B cell (primary cell): ENCODE data around the gene ISG15. TPM values are rescaled to one million over a fixed set of nuclear protein-coding genes. Genes with fewer than 3 reads are reported as not detected.
"Not testable (repeated sequence)": the region's sequence is repeated elsewhere in the genome, so short reads cannot be mapped to it uniquely, and the experiment has no call there.

Experiments
- ATAC-seq: fragments of 200-7000 bp; cut with Tn5 transposase; one replicate; pipeline ENCODE4 v1.10.0; 2021; ENCODE audit warnings: low read depth, mild to moderate bottlenecking, moderate number of reproducible peaks, moderate library complexity
- CTCF ChIA-PET: fragments of 350-600 bp; sonication (Branson Sonifier 250); formaldehyde crosslinking; loops from one replicate; lab custom pipeline; 2021; ENCODE audit warnings: antibody characterized with exemption, inconsistent platforms; lab: Charles Lee
- POLR2A ChIA-PET: fragments of 350-600 bp; sonication (Branson Sonifier 250); formaldehyde crosslinking; loops from one replicate; lab custom pipeline; 2021; ENCODE audit warnings: antibody characterized with exemption; lab: Charles Lee
- DNase-seq: peaks from one replicate; pipeline ENCODE4 v3.0.0; 2013
- H2AFZ ChIP-seq: 2 replicates; pipeline ENCODE4 v1.6.1; 2012; ENCODE audit warnings: mild to moderate bottlenecking, low read depth, low read length; ENCODE audit not compliant: insufficient read depth, poor library complexity, severe bottlenecking
- H3K27ac ChIP-seq, 2 donors: 1 replicate in 1 of 2; 2 replicates in 1 of 2; pipeline ENCODE4 v1.5.1; 2012 to 2013; ENCODE audit warnings: low read length in 2 of 2, mild to moderate bottlenecking in 2 of 2, moderate library complexity in 1 of 2
- H3K27me3 ChIP-seq, 4 experiments: fragments of 200-600 bp in 1 of 4; sonication (generic) in 1 of 4; replicated peaks in 1 of 4; 1 replicate in 2 of 4; 2 replicates in 2 of 4; pipeline versions ENCODE4 v1.6.1 to v1.7.0; 2013 to 2016; ENCODE audit warnings: low read length in 3 of 4, mild to moderate bottlenecking in 2 of 4, mixed read lengths in 1 of 4, moderate library complexity in 1 of 4; ENCODE audit not compliant: insufficient read depth in 4 of 4, control insufficient read depth in 3 of 4; ENCODE audit errors: control extremely low read depth in 1 of 4
- H3K36me3 ChIP-seq, 2 experiments: replicated peaks in 1 of 2; 1 replicate in 1 of 2; 2 replicates in 1 of 2; pipeline versions ENCODE4 v1.6.1 to v1.7.1; 2013; ENCODE audit warnings: low read length in 1 of 2; ENCODE audit not compliant: insufficient read depth in 2 of 2, control insufficient read depth in 1 of 2; ENCODE audit errors: control extremely low read depth in 1 of 2, extremely low read depth in 1 of 2
- H3K4me1 ChIP-seq, 2 donors: fragments of 200-600 bp in 1 of 2; sonication (generic) in 1 of 2; 1 replicate in 1 of 2; 2 replicates in 1 of 2; pipeline versions ENCODE4 v1.5.1 to v1.6.1; 2013 to 2017; ENCODE audit warnings: low read length in 2 of 2; ENCODE audit not compliant: control insufficient read depth in 2 of 2, insufficient read depth in 2 of 2
- H3K4me2 ChIP-seq: replicated peaks from 2 replicates; pipeline ENCODE3; 2012; ENCODE audit warnings: mild to moderate bottlenecking, low read depth, low read length; ENCODE audit not compliant: poor library complexity, severe bottlenecking
- H3K4me3 ChIP-seq, 5 experiments: fragments of 200-600 bp in 1 of 5; sonication (generic) in 1 of 5; 1 replicate in 3 of 5; 2 replicates in 2 of 5; pipeline versions ENCODE4 v1.5.1 to v1.7.0; 2011 to 2016; ENCODE audit warnings: low read length in 4 of 5, mild to moderate bottlenecking in 4 of 5, low read depth in 2 of 5, control low read depth in 1 of 5, moderate library complexity in 1 of 5; ENCODE audit not compliant: insufficient read depth in 1 of 5; ENCODE audit errors: control extremely low read depth in 1 of 5, extremely low read depth in 1 of 5
- H3K79me2 ChIP-seq: fragments of 200-600 bp; sonication (generic); one replicate; pipeline ENCODE4 v1.6.0; 2016; ENCODE audit warnings: low read length; ENCODE audit not compliant: control insufficient read depth, insufficient read depth
- H3K9ac ChIP-seq: fragments of 200-600 bp; sonication (generic); 2 replicates; pipeline ENCODE4 v1.6.1; 2017; ENCODE audit warnings: mild to moderate bottlenecking, low read length, moderate library complexity
- H3K9me3 ChIP-seq, 3 donors: one replicate each; pipeline versions ENCODE4 v1.6.1 to v1.7.1; 2013; ENCODE audit warnings: low read length in 2 of 3; ENCODE audit not compliant: control insufficient read depth in 2 of 3, insufficient read depth in 1 of 3; ENCODE audit errors: control extremely low read depth in 1 of 3
- H4K20me1 ChIP-seq: 2 replicates; pipeline ENCODE4 v1.6.0; 2012; ENCODE audit warnings: mild to moderate bottlenecking, low read length; ENCODE audit not compliant: insufficient read depth, control insufficient read depth, poor library complexity, severe bottlenecking
- H3K27ac Mint-ChIP-seq: one replicate; pipeline ENCODE4 v1.8.0; 2021; ENCODE audit warnings: mixed read lengths
- H3K27me3 Mint-ChIP-seq: one replicate; pipeline ENCODE4 v1.8.0; 2021; ENCODE audit warnings: mixed read lengths
- H3K4me1 Mint-ChIP-seq: one replicate; pipeline ENCODE4 v1.8.0; 2021; ENCODE audit warnings: mixed read lengths
- H3K4me3 Mint-ChIP-seq: one replicate; pipeline ENCODE4 v1.8.0; 2021; ENCODE audit warnings: mixed read lengths
- H3K9me3 Mint-ChIP-seq: one replicate; pipeline ENCODE4 v1.8.0; 2022; ENCODE audit warnings: mixed read lengths; ENCODE audit not compliant: insufficient read depth
- EZH2 ChIP-seq: IDR thresholded peaks from 2 replicates; pipeline ENCODE4 v1.6.1; 2012; ENCODE audit warnings: borderline replicate concordance, low read depth, mild to moderate bottlenecking, moderate library complexity, low read length; ENCODE audit not compliant: insufficient read depth, poor library complexity, severe bottlenecking
- WGBS: methylation state at CpG from one replicate; pipeline ENCODE4 v1.1.5; 2013; ENCODE audit warnings: missing lambda C conversion rate; ENCODE audit not compliant: insufficient coverage; 5-methylcytosine and 5-hydroxymethylcytosine counted together
- intact Hi-C: fragments of 100-400 bp; cut with micrococcal nuclease; formaldehyde crosslinking; loops from one replicate; pipeline ENCODE4 v1.10.0; 2022
- polyA plus RNA-seq: library from polyadenylated mRNA; depleted of rRNA; stranded (reverse); fragments of >200 nt; gene quantifications from 2 replicates; pipeline ENCODE4 v1.2.3, GENCODE V29; 2012
- total RNA-seq, 2 donors: library from RNA; stranded (reverse); fragments of 120-200 nt in 1 of 2; gene quantifications; 1 replicate in 1 of 2; 2 replicates in 1 of 2; pipeline versions ENCODE4 v1.2.3 to v1.2.4, GENCODE V29; 2013 to 2022
- TF ChIP-seq, protein P1 (sequence below): fragments of 200-600 bp; IDR thresholded peaks from one replicate; pipeline ENCODE4 v1.8.0; 2022; ENCODE audit warnings: antibody characterized with exemption, mild to moderate bottlenecking

The ISG15 gene
- total and polyA plus RNA-seq, 2 donors (not counting 1 experiment from before 2014, with no cell fraction given) = 28.3 to 91.4 TPM

DNA sequence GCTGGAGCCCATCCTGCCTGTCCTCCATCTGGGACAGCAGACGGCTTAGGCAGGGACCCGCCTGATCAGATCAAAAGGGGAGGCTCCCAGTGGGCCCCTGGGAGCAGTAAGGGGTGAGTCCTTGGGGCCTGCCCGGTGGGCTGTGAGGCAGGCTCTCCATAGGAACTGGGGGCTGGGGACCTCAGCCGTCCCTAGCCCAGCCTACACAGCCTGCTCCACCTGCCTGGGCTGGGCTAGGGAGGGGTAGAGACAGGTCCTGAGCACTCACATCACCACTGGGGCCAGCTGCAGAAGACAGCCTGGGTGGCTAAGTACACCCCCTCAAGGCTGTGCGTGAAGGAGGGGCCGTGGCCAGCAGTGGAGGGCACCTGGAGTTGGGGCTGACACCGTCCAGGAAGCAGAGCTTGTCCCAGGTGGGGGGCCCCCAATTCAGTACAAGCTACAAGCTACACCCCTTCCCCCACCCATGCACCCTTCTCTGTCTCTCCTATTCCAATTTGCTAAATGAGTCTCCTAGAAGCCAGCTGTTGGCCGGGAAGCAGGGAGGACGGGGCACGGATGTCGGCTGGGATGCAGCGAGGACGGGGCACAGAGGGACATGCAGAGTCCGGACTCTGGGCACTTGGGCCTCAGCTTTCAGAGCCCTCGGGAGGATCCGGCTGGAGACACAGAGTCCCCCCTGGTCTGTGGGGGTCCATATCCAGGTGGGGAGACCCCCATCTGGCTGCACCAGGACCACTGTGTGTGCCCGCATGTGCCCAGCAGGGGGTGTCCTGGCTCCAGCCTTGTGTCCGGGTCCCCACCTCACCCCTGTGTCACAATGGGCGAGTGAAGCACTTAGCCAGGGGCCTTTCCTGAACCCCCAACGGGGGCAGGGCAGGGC lies 1.7 kb downstream of the ISG15 start:
- Histone ChIP-seq H3K4me3 (no peak overlapping the region), H3K27me3 (no peaks in the 10 kb centered on the region), H3K79me2 (peaks cover 20% of the 10 kb centered on the region), H3K9ac (no peak overlapping the region), H3K9me3 (peaks cover 0 to 6% (median 0%) of the 10 kb centered on the region in 3 donors), H2AFZ (no peak overlapping the region), H3K4me1 (peaks cover 19 to 29% of the 10 kb centered on the region in 2 donors), H3K4me2 (peak overlapping the region; percentile 96), H4K20me1 (no peaks in the 10 kb centered on the region), H3K27ac (no peak overlapping the region), H3K36me3 (no peaks in the 10 kb centered on the region)
- peaks cover 3% of the 10 kb centered on the region for H3K27me3 Mint-ChIP-seq
- TF ChIP-seq, protein P1, sequence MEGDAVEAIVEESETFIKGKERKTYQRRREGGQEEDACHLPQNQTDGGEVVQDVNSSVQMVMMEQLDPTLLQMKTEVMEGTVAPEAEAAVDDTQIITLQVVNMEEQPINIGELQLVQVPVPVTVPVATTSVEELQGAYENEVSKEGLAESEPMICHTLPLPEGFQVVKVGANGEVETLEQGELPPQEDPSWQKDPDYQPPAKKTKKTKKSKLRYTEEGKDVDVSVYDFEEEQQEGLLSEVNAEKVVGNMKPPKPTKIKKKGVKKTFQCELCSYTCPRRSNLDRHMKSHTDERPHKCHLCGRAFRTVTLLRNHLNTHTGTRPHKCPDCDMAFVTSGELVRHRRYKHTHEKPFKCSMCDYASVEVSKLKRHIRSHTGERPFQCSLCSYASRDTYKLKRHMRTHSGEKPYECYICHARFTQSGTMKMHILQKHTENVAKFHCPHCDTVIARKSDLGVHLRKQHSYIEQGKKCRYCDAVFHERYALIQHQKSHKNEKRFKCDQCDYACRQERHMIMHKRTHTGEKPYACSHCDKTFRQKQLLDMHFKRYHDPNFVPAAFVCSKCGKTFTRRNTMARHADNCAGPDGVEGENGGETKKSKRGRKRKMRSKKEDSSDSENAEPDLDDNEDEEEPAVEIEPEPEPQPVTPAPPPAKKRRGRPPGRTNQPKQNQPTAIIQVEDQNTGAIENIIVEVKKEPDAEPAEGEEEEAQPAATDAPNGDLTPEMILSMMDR = peak; percentile 17
- TF ChIP-seq EZH2 = no peak
- DNase-seq (no peak), ATAC-seq (no peak)
- H3K4me3 Mint-ChIP-seq = peak overlapping the region; percentile 95
- 87% methylated on average over 17 of the region's 20 CpGs for WGBS
- CTCF ChIA-PET = interaction anchor here (1.5 to 2.0 kb wide), 3 partner anchors 12 to 277 kb away, joined by 4 to 7 read pairs (median 5); no protein-coding TSS in a partner anchor
- no peak overlapping the region for H3K27ac Mint-ChIP-seq
- H3K9me3 Mint-ChIP-seq = no peaks in the 10 kb centered on the region
- H3K4me1 Mint-ChIP-seq = peaks cover 26% of the 10 kb centered on the region
- POLR2A ChIA-PET = no interaction called here
- intact Hi-C loops = loop anchor here (5.0 to 10.0 kb wide), 2 partner anchors 50 to 292 kb away; partner anchors contain the start of genes ACAP3 and PUSL1

DNA sequence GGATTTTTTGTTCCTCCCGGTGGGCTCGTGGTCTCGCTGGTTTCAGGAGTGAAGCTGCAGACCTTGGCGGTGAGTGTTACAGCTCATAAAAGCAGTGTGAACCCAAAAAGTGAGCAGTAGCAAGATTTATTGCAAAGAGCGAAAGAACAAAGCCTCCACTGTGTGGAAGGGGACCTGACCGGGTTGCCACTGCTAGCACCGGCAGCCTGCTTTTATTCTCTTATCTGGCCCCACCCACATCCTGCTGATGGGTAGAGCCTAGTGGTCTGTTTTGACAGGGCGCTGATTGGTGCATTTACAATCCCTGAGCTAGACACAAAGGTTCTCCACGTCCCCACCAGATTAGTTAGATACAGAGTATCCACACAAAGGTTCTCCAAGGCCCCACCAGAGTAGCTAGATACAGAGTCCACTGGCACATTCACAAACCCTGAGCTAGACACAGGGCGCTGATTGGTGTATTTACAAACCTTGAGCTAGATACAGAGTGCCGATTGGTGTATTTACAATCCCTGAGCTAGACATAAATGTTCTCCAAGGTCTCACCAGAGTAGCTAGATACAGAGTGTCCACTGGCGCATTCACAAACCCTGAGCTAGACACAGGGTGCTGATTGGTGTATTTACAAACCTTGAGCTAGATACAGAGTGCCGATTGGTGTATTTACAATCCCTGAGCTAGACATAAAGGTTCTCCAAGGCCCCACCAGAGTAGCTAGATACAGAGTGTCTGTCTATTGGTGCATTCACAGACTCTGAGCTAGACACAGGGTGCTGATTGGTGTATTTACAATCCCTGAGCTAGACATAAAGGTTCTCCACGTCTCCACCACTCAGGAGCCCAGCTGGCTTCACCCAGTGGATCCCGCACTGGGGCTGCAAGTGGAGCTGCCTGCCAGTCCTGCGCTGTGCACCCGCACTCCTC lies 4.4 kb downstream of the ISG15 start:
- ATAC-seq, H3K9me3 ChIP-seq, H3K9ac ChIP-seq, POLR2A ChIA-PET, H3K27ac Mint-ChIP-seq, DNase-seq, H3K9me3 Mint-ChIP-seq, H4K20me1 ChIP-seq, H3K4me2 ChIP-seq, H3K27me3 Mint-ChIP-seq, H2AFZ ChIP-seq, H3K4me3 ChIP-seq, H3K27ac ChIP-seq, H3K36me3 ChIP-seq: not testable (repeated sequence)
- intact Hi-C loops = loop anchor here (2.0 to 10.0 kb wide), 2 partner anchors 17 to 47 kb away; partner anchors contain the start of gene HES4
- Histone ChIP-seq H3K79me2 (peaks cover 20% of the 10 kb centered on the region), H3K4me1 (peaks cover 23 to 39% of the 10 kb centered on the region in 2 donors), H3K27me3 (peaks cover 0 to 17% (median 5%) of the 10 kb centered on the region in 4 experiments)
- 93% methylated on average over 8 of the region's 17 CpGs for WGBS
- H3K4me1 Mint-ChIP-seq = peaks cover 26% of the 10 kb centered on the region
- CTCF ChIA-PET = interaction anchor here (2.0 to 3.2 kb wide), 3 partner anchors 15 to 46 kb away, joined by 6 to 17 read pairs (median 14); no protein-coding TSS in a partner anchor
- peak overlapping the region; percentile 47 for H3K4me3 Mint-ChIP-seq

DNA sequence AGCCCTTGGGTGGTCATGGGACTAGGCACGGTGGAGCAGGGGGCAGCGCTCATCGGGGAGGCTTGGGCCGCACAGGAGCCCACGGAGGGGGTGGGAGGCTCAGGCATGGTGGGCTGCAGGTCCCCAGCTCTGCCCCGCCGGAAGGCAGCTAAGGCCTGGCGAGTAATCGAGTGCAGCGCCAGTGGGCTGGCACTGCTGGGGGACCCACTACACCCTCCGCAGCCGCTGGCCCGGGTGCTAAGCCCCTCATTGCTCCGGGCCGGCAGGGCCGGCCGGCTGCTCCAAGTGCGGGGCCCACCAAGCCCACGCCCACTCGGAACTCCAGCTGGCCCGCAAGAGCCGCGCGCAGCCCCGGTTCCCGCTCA lies 5.0 kb downstream of the ISG15 start:
- H3K9ac ChIP-seq, DNase-seq, H3K9me3 ChIP-seq, H4K20me1 ChIP-seq, H3K4me2 ChIP-seq, H3K27ac Mint-ChIP-seq, H3K36me3 ChIP-seq, H3K4me3 ChIP-seq, H2AFZ ChIP-seq, POLR2A ChIA-PET, H3K27me3 Mint-ChIP-seq, H3K9me3 Mint-ChIP-seq, H3K27ac ChIP-seq, ATAC-seq: not testable (repeated sequence)
- Mint-ChIP-seq H3K4me3 (peak overlapping the region; percentile 29), H3K4me1 (peaks cover 20% of the 10 kb centered on the region)
- 97% methylated on average over 17 of the region's 26 CpGs for WGBS
- Histone ChIP-seq H3K4me1 (peaks cover 19 to 38% of the 10 kb centered on the region in 2 donors), H3K27me3 (peaks cover 0 to 20% (median 6%) of the 10 kb centered on the region in 4 experiments), H3K79me2 (peaks cover 20% of the 10 kb centered on the region)
- intact Hi-C loops = loop anchor here (2.0 to 10.0 kb wide), 2 partner anchors 18 to 46 kb away; partner anchors contain the start of gene HES4
- CTCF ChIA-PET = interaction anchor here (1.3 to 3.2 kb wide), 6 partner anchors 14 to 287 kb away, joined by 3 to 17 read pairs (median 7); no protein-coding TSS in a partner anchor
